A549 treated with Mapracorat at 1 μM for 4 hours (cell line): Measurements from ENCODE around the gene ZNF132. TPM values are rescaled to one million over a fixed set of nuclear protein-coding genes. Genes with fewer than 3 reads are reported as not detected.

Source experiments
- total RNA-seq: library from RNA; stranded (reverse); fragments of 200-300 nt; extraction: Qiagen RNA extraction; gene quantifications from 5 replicates; pipeline ENCODE4 v1.2.3, GENCODE V29; 2022

ZNF132 gene
- total RNA-seq, result 0.12 to 0.19 TPM (median 0.12 TPM) in 4 of 5 replicates, not detected in the other

GRCh38 chr19:58439576-58440554 is at the start of gene ZNF132:
TSS of gene ZNF132 (minus strand) at chr19:58440153. CDS start at chr19:58439821, 332 bp downstream.

GRCh38 chr19:58475714-58476497 is 36.0 kb upstream of the ZNF132 start, which contains the start of gene ZNF446:
TSS of gene ZNF446 (plus strand) at chr19:58476352. CDS start at chr19:58477219, 867 bp downstream.

GRCh38 chr19:58466760-58467589 is 27.0 kb upstream of the ZNF132 start, which contains the start of gene ZNF324:
TSS of gene ZNF324 (plus strand) at chr19:58467080. CDS start at chr19:58469186, 2,106 bp downstream.

GRCh38 chr19:58451358-58452101 is 11.6 kb upstream of the ZNF132 start, which contains the start of gene ZNF324B:
TSS of gene ZNF324B (plus strand) at chr19:58451622. CDS start at chr19:58453702, 2,080 bp downstream.

GRCh38 chr19:58408152-58409009 is 31.6 kb downstream of the ZNF132 start, which contains the start of gene ZNF584:
TSS of gene ZNF584 (plus strand) at chr19:58408649. CDS start at chr19:58409148, 499 bp downstream.

GRCh38 chr19:58395220-58395978 is 44.6 kb downstream of the ZNF132 start, which contains the start of gene RNF225:
TSS of gene RNF225 (plus strand) at chr19:58395656. CDS start at chr19:58396090, 434 bp downstream.

GRCh38 chr19:58386576-58387337 is 53.2 kb downstream of the ZNF132 start, which contains the start of gene RPS5:
TSS of gene RPS5 (plus strand) at chr19:58387269. CDS start at chr19:58388138, 869 bp downstream.

Other genes starting within 250 kb of the ZNF132 start
- 15.5 to 24.6 TPM (median 17.5 TPM) in 5 replicates for gene ZNF544, start 211.2 kb downstream of the ZNF132 start, total RNA-seq
- gene ZNF8, start 161.2 kb downstream of the ZNF132 start, total RNA-seq, result 0.80 to 1.2 TPM (median 0.93 TPM) in 5 replicates
- gene ERVK3-1, start 134.8 kb downstream of the ZNF132 start, total RNA-seq, result 84.3 to 105 TPM (median 89.0 TPM) in 5 replicates
- 2.1 to 3.0 TPM (median 2.4 TPM) in 5 replicates for gene ZSCAN22, start 113.2 kb downstream of the ZNF132 start, total RNA-seq
- 8.7 to 15.9 TPM (median 14.4 TPM) in 5 replicates for gene A1BG, start 86.7 kb downstream of the ZNF132 start, total RNA-seq
- gene ZNF497, start 77.4 kb downstream of the ZNF132 start, total RNA-seq, result 0.91 to 1.7 TPM (median 1.3 TPM) in 5 replicates
- 0.79 to 1.6 TPM (median 1.4 TPM) in 5 replicates for gene ZNF837, start 59.1 kb downstream of the ZNF132 start, total RNA-seq
- 2,297 to 2,583 TPM (median 2,408 TPM) in 5 replicates for gene RPS5, start 52.9 kb downstream of the ZNF132 start, total RNA-seq
- 0.18 to 0.37 TPM (median 0.23 TPM) in 4 of 5 replicates, not detected in the other for gene RNF225, start 44.5 kb downstream of the ZNF132 start, total RNA-seq
- gene ZNF584, start 31.5 kb downstream of the ZNF132 start, total RNA-seq, result 16.9 to 19.7 TPM (median 18.2 TPM) in 5 replicates
- 6.3 to 6.9 TPM (median 6.6 TPM) in 5 replicates for gene ZNF324B, start 11.5 kb upstream of the ZNF132 start, total RNA-seq
- gene ZNF324, start 26.9 kb upstream of the ZNF132 start, total RNA-seq, result 9.1 to 11.1 TPM (median 10.4 TPM) in 5 replicates
- 10.2 to 13.0 TPM (median 12.3 TPM) in 5 replicates for gene ZNF446, start 36.2 kb upstream of the ZNF132 start, total RNA-seq
- gene SLC27A5, start 71.8 kb upstream of the ZNF132 start, total RNA-seq, result 21.6 to 34.9 TPM (median 30.9 TPM) in 5 replicates
- 14.1 to 20.4 TPM (median 19.7 TPM) in 5 replicates for gene ZBTB45, start 79.7 kb upstream of the ZNF132 start, total RNA-seq
- 628 to 732 TPM (median 680 TPM) in 5 replicates for gene TRIM28, start 103.9 kb upstream of the ZNF132 start, total RNA-seq
- gene CHMP2A, start 115.0 kb upstream of the ZNF132 start, total RNA-seq, result 191 to 219 TPM (median 202 TPM) in 5 replicates
- 130 to 146 TPM (median 138 TPM) in 5 replicates for gene UBE2M, start 118.5 kb upstream of the ZNF132 start, total RNA-seq
- gene MZF1, start 133.2 kb upstream of the ZNF132 start, total RNA-seq, result 10.2 to 17.3 TPM (median 15.3 TPM) in 5 replicates